K562 (cell line): ENCODE data around the gene PEX11B. TPM values are rescaled to one million over a fixed set of nuclear protein-coding genes. Genes with fewer than 3 reads are reported as not detected.

ENCODE experiments used
- CHCHD3 ChIP-seq: fragments of 250-450 bp; sonication (Bioruptor Pico); IDR thresholded peaks from 2 replicates; pipeline ENCODE4 v2.1.2; 2022; ENCODE audit warnings: mild to moderate bottlenecking
- DACH1 ChIP-seq: fragments of 450-650 bp; IDR thresholded peaks from 2 replicates; pipeline ENCODE4 v1.6.1; 2018; ENCODE audit not compliant: partially characterized antibody
- GABPA ChIP-seq: fragments of 200-800 bp; sonication (Bioruptor generic); conservative IDR thresholded peaks from 2 replicates; pipeline ENCODE4 v1.6.1; 2016; ENCODE audit warnings: low read depth, missing genetic modification characterization, missing compliant biosample characterization
- HNRNPLL ChIP-seq: fragments of 200-400 bp; formaldehyde crosslinking; IDR thresholded peaks from 2 replicates; pipeline ENCODE4 v1.6.1; 2017; ENCODE audit warnings: low read length, low read depth, mild to moderate bottlenecking; ENCODE audit not compliant: poor library complexity, severe bottlenecking
- JUN ChIP-seq, 2 experiments: sonication (generic) in 1 of 2; formaldehyde crosslinking in 1 of 2; IDR thresholded peaks; 2 replicates each; pipeline versions ENCODE4 v1.6.1 to v1.8.0; 2012 to 2022; ENCODE audit warnings: borderline replicate concordance in 2 of 2, mild to moderate bottlenecking in 2 of 2, improper control_type of control experiment in 1 of 2, low read depth in 1 of 2, low read length in 1 of 2, missing genetic modification reagents in 1 of 2
- KDM5B ChIP-seq: fragments of 200-600 bp; sonication (generic); IDR thresholded peaks from 2 replicates; pipeline ENCODE4 v1.6.1; 2012; ENCODE audit warnings: low read depth, mild to moderate bottlenecking, moderate library complexity, low read length, control low read depth, inconsistent platforms; ENCODE audit not compliant: insufficient replicate concordance
- MIER1 ChIP-seq: fragments of 450-650 bp; IDR thresholded peaks from 2 replicates; pipeline ENCODE4 v1.6.1; 2016; ENCODE audit warnings: antibody characterized with exemption, mild to moderate bottlenecking, low read depth
- NR2C1 ChIP-seq, 2 experiments: fragments of 450-650 bp; IDR thresholded peaks; 2 replicates each; pipeline ENCODE4 v1.6.1; 2017; ENCODE audit warnings: mild to moderate bottlenecking in 2 of 2, antibody characterized with exemption in 1 of 2, inconsistent platforms in 1 of 2, missing compliant biosample characterization in 1 of 2, missing genetic modification characterization in 1 of 2
- PCBP1 ChIP-seq: fragments of 200-400 bp; formaldehyde crosslinking; IDR thresholded peaks from 2 replicates; pipeline ENCODE4 v1.6.1; 2018; ENCODE audit warnings: mild to moderate bottlenecking, low read depth, low read length; ENCODE audit not compliant: poor library complexity, severe bottlenecking
- POLR2B ChIP-seq: fragments of 450-650 bp; IDR thresholded peaks from 2 replicates; pipeline ENCODE4 v1.6.1; 2018; ENCODE audit warnings: low read depth; ENCODE audit not compliant: partially characterized antibody
- POLR2G ChIP-seq: fragments of 200-400 bp; formaldehyde crosslinking; IDR thresholded peaks from 2 replicates; pipeline ENCODE4 v1.6.1; 2017; ENCODE audit warnings: low read depth, mild to moderate bottlenecking, antibody characterized with exemption, low read length, moderate library complexity
- RBFOX2 ChIP-seq: fragments of 200-400 bp; formaldehyde crosslinking; IDR thresholded peaks from 2 replicates; pipeline ENCODE4 v1.6.1; 2017; ENCODE audit warnings: low read depth, mild to moderate bottlenecking, low read length, moderate library complexity
- RNF2 ChIP-seq: sonication (generic); IDR thresholded peaks from 2 replicates; pipeline ENCODE4 v1.6.1; 2016
- SMAD2 ChIP-seq: fragments of 150-350 bp; IDR thresholded peaks from 2 replicates; pipeline ENCODE4 v1.6.1; 2014; ENCODE audit warnings: low read depth, mild to moderate bottlenecking, low read length
- SOX6 ChIP-seq: fragments of 450-650 bp; IDR thresholded peaks from 2 replicates; pipeline ENCODE4 v1.6.1; 2014; ENCODE audit warnings: mild to moderate bottlenecking
- SP1 ChIP-seq: sonication (generic); formaldehyde crosslinking; IDR thresholded peaks from 2 replicates; pipeline ENCODE4 v1.8.1; 2022; ENCODE audit warnings: mild to moderate bottlenecking, missing genetic modification reagents
- SRF ChIP-seq, 2 experiments: fragments of 250-450, 450-650 bp in 1 of 2; sonication (Bioruptor Pico) in 1 of 2; sonication (generic) in 1 of 2; formaldehyde crosslinking; IDR thresholded peaks; 2 replicates each; pipeline versions ENCODE4 v1.5.0 to v1.5.1; 2020 to 2022; ENCODE audit warnings: mild to moderate bottlenecking in 1 of 2, missing genetic modification reagents in 1 of 2
- TBP ChIP-seq: optimal IDR thresholded peaks from 2 replicates; pipeline ENCODE3; 2011; ENCODE audit warnings: low read depth, low read length, improper control_type of control experiment
- TRIM28 ChIP-seq: fragments of 450-650 bp; IDR thresholded peaks from 2 replicates; pipeline ENCODE4 v1.6.1; 2017
- ZBTB7A ChIP-seq: IDR thresholded peaks from 2 replicates; pipeline ENCODE4 v1.6.1; 2011; ENCODE audit warnings: low read depth, mild to moderate bottlenecking, low read length, moderate library complexity, borderline replicate concordance; ENCODE audit not compliant: control insufficient read depth
- ZNF12 ChIP-seq: sonication (generic); formaldehyde crosslinking; IDR thresholded peaks from 2 replicates; pipeline ENCODE4 v1.4.0; 2020; ENCODE audit warnings: mild to moderate bottlenecking, missing genetic modification reagents
- ZNF354B ChIP-seq: fragments of 250-450 bp; sonication (Bioruptor Pico); IDR thresholded peaks from 2 replicates; pipeline ENCODE4 v1.4.0; 2020
- polyA plus RNA-seq, 8 experiments: library from polyadenylated mRNA; depleted of rRNA in 4 of 8; stranded (reverse) in 5 of 8; unstranded in 3 of 8; fragments of >200 nt; fragmentation: Nextera tagmentation in 2 of 8; fragmentation: Illumina TruSeq in 1 of 8; extraction: Ambion mirVana in 2 of 8; extraction: Trizol in 1 of 8; gene quantifications; 2 replicates each; pipeline versions ENCODE4 v1.2.1 to v1.2.3, GENCODE V29; 2011 to 2014; ENCODE audit warnings: inconsistent platforms in 1 of 8, missing spikeins in 1 of 8
- total RNA-seq, 7 experiments: library from RNA; depleted of rRNA in 6 of 7; stranded (reverse); fragments of >200 nt in 6 of 7; fragmentation: Illumina TruSeq in 2 of 7; extraction: Trizol in 2 of 7; gene quantifications; 2 replicates each; pipeline versions ENCODE4 v1.2.1 to v1.2.3, GENCODE V29; 2011 to 2021; ENCODE audit warnings: low replicate concordance in 1 of 7
- TF ChIP-seq, protein P1 (sequence below), 2 experiments: IDR thresholded peaks; 2 replicates each; pipeline ENCODE4 v1.6.1; 2012; ENCODE audit warnings: improper control_type of control experiment in 2 of 2, low read depth in 2 of 2, low read length in 2 of 2, borderline replicate concordance in 1 of 2
- TF ChIP-seq, protein P2 (sequence below): fragments of 200-800 bp; sonication (Bioruptor generic); IDR thresholded peaks from 2 replicates; pipeline ENCODE4 v1.6.1; 2017; ENCODE audit warnings: missing genetic modification characterization, missing compliant biosample characterization

PEX11B gene
- total and polyA plus RNA-seq, 9 of the 15 experiments (the other 6 are each of a cell fraction or from before 2014, with no cell fraction given), result 13.2 to 60.0 (median 21.7) TPM

GRCh38 chr1:145964328-145965118 lies 46.0 kb upstream of the PEX11B start, which contains the start of the genes ANKRD34A and POLR3GL (continued):
- no peak for TF ChIP-seq SMAD2
- TF ChIP-seq RNF2, result peak; percentile 31; the same call in 1 of the 2 replicates
- peak; percentile 91 for TF ChIP-seq POLR2G
- peak; percentile 86 for TF ChIP-seq GABPA (tag)
- TF ChIP-seq, protein P1, sequence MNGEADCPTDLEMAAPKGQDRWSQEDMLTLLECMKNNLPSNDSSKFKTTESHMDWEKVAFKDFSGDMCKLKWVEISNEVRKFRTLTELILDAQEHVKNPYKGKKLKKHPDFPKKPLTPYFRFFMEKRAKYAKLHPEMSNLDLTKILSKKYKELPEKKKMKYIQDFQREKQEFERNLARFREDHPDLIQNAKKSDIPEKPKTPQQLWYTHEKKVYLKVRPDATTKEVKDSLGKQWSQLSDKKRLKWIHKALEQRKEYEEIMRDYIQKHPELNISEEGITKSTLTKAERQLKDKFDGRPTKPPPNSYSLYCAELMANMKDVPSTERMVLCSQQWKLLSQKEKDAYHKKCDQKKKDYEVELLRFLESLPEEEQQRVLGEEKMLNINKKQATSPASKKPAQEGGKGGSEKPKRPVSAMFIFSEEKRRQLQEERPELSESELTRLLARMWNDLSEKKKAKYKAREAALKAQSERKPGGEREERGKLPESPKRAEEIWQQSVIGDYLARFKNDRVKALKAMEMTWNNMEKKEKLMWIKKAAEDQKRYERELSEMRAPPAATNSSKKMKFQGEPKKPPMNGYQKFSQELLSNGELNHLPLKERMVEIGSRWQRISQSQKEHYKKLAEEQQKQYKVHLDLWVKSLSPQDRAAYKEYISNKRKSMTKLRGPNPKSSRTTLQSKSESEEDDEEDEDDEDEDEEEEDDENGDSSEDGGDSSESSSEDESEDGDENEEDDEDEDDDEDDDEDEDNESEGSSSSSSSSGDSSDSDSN (IDR thresholded peaks at IDR 0.05; ENCODE audit: borderline replicate concordance in 1 of 2, low read depth in 2 of 2, low read length in 2 of 2), result peak in 1 of 2 experiments; percentile 32; a peak in 1 of 4 replicates
- no peak for TF ChIP-seq PCBP1
- TF ChIP-seq DACH1, result peak; percentile 77
- peak; percentile 46; the same call in 1 of the 2 replicates for TF ChIP-seq ZNF12 (CRISPR knock-in tag)
- peak; percentile 89 for TF ChIP-seq RBFOX2
- TF ChIP-seq HNRNPLL, result peak; percentile 67
- no peak for TF ChIP-seq NR2C1 (IDR thresholded peaks at IDR 0.05)
- TF ChIP-seq NR2C1 (tag; IDR thresholded peaks at IDR 0.05), result peak; percentile 61
- TF ChIP-seq CHCHD3 (CRISPR knock-in tag), result no peak
- peak in 1 of 2 experiments; percentile 54; a peak in 2 of 4 replicates for TF ChIP-seq SRF (CRISPR knock-in tag; IDR thresholded peaks at IDR 0.05)
- TF ChIP-seq, protein P2, sequence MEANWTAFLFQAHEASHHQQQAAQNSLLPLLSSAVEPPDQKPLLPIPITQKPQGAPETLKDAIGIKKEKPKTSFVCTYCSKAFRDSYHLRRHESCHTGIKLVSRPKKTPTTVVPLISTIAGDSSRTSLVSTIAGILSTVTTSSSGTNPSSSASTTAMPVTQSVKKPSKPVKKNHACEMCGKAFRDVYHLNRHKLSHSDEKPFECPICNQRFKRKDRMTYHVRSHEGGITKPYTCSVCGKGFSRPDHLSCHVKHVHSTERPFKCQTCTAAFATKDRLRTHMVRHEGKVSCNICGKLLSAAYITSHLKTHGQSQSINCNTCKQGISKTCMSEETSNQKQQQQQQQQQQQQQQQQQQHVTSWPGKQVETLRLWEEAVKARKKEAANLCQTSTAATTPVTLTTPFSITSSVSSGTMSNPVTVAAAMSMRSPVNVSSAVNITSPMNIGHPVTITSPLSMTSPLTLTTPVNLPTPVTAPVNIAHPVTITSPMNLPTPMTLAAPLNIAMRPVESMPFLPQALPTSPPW (CRISPR knock-in tag), result peak; percentile 80
- peak; percentile 35; the same call in 1 of the 2 replicates for TF ChIP-seq TRIM28
- TF ChIP-seq ZBTB7A, result peak; percentile 71; the same call in 1 of the 2 replicates
- no peak for TF ChIP-seq ZNF354B (CRISPR knock-in tag)
- TF ChIP-seq TBP, result peak; percentile 78
- TF ChIP-seq SOX6, result peak; percentile 27
- TF ChIP-seq JUN (IDR thresholded peaks at IDR 0.05; ENCODE audit: borderline replicate concordance, low read depth, low read length), result peak; percentile 20; the same call in 1 of the 2 replicates
- TF ChIP-seq JUN (CRISPR knock-in tag; IDR thresholded peaks at IDR 0.05; ENCODE audit: borderline replicate concordance), result no peak
- peak; percentile 96 for TF ChIP-seq KDM5B
- peak; percentile 87 for TF ChIP-seq POLR2B
- TF ChIP-seq MIER1, result no peak
- peak; percentile 73; the same call in 1 of the 2 replicates for TF ChIP-seq SP1 (CRISPR knock-in tag)
